ELF-1 (cell line): ENCODE data around the gene SPSB1.

ENCODE experiments used
- DNase-seq: peaks from one replicate; pipeline ENCODE4 v3.0.0-alpha.2; 2016; ENCODE audit warnings: low read depth, low spot score

SPSB1 gene

DNA sequence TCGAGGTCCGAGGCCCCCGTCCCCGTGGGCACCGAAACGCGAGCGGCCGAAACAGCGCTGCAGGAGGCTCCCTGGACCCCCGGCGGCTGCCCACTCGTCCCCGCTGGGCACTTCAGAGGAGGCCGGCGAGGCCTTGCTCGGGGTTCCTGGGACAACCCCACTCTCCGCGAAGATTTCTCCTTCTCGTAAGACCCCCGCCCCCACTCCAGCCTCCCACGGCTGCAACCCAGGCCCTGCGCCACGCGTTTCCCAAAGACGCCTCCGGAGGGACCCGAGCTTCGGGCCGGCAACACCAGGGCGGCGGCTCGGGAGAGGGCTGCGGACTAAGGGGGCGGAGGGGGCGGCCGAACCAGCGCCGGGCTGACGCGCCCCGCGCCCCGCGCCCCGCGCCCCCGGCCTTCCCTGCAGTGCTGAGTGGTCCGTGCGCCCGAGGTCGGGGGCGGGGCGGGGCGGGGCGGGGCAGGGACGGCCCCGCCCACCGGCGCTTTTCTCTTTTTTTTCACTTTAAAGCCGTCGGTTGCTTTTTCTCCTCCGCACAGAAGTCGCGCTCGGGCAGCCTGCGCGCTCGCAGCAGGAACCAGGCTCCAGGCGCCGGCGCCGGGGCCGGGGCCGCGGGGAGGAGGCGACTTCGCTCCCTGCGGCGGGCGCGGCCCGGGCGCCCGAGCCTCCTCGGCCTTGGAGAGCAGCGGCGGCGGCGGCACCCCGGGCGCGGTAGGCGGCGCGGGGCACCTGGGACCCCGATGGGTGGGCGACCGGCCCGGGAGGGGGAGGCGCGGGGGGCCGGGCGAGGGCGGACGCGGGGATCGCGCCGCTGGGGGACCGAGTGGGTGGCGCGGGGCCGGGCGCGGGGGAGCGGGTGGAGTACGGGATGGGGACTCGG is at the start of gene SPSB1:
SPSB1 (plus strand) TSS at position 534 of the 880 bp plus-strand sequence. CDS start 62,998 bp downstream, outside the sequence.
- DNase-seq = peak; percentile 88

DNA sequence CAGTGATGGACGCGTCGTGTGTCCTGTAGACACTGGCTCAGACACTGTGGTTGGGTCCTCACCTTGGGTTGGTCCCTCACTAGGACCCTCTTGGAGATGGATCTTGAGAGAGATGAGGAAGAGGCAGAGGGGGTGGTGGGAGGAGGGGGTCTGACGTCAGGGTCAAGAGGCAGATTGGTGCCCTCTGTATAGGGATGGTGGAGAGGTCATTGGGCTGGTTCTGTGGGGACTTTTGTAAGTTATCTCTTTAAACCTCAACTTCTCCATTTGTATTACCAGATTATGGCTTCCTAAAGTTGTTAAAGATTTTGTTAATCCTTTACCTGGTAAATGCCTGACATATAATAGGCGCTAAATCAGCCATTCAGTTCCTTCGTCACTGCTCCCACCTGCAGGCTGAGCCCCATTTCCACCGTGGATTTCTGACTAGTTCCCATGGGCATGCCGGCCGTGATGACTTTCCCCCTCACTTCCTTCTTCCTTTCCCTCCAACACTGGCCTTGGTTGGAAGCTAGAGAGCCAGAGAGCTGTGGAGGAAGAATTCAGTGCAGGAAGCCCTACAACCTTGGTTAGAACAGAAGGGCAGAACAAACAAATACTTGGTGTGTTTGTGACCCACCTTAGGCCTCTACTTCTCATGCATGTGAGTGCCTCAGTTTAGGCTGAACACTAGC is 49.5 kb upstream of the SPSB1 start:
- DNase-seq = no peak

DNA sequence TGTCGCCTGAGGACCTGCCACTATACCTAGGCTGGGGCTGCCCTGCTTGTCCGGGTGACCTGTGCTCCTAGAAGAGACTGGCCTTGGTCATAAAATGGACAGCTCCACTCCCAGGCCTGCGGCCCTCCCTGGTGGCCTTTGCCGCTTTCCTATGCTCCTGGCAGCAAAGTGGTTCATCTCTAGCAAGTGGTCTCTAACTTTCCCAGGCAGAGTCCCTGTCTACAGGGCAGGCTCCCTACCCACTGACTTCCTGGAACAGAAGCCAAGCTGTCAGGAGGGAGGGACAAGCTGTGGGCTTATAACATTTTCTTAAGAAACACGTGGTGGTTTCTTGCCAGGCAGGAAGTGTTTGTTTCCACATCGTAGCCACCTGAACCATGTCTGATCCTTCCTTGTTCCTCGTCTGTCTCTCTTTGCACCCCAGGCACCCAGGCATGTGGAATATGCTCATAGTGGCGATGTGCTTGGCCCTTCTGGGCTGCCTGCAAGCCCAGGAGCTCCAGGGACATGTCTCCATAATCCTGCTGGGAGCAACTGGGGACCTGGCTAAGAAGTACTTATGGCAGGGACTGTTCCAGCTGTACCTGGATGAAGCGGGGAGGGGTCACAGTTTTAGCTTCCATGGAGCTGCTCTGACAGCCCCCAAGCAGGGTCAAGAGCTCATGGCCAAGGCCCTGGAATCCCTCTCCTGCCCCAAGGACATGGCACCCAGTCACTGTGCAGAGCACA is 48.0 kb upstream of the SPSB1 start:
- no peak for DNase-seq

DNA sequence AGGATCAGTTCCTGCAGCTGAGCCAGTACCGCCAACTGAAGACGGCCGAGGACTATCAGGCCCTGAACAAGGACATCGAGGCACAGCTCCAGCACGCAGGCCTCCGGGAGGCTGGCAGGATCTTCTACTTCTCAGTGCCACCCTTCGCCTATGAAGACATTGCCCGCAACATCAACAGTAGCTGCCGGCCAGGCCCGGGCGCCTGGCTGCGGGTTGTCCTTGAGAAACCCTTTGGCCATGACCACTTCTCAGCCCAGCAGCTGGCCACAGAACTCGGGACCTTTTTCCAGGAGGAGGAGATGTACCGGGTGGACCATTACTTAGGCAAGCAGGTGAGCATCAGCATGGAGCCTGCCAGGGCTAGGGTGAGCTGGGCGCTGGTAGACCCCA is 47.5 kb upstream of the SPSB1 start:
- DNase-seq = no peak

DNA sequence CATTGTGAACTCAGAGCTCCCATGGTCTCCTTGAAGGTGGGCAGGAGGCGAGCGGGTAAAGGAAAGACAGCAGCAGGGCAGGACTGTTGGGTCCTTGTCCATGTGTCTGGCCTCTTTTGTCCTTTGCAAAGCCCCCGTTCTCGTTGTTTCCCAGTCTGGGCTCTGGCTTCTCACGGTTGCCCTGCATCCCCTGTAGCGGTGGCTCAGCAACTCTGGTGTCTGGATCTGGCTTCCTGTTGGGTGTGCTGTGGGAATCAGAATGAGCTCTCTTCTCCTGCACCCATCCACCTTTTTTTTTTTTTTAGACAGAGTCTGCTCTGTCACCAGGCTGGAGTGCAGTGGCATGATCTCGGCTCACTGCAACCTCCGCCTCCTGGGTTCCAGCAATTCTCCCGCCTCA is 47.0 kb upstream of the SPSB1 start:
- no peak for DNase-seq

DNA sequence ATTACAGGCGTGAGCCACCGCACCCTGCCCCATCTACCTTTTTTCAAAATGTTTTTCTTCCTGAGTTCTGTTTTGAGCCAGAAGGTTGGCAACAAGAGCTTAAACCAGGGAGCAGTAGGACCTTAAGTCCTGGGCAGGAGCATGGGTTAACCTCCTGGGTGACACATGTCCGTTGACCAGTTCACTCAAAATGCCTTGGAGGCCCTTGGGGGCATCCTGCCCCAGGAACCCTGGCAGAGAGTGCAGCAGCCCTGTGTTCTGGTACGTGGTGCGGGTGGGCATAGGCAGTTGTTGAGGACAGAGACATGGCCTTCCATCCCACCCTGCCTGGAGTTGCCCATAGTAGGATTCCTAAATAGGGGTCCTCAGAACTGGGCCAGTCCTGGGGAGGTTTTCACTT is 46.5 kb upstream of the SPSB1 start:
- no peak for DNase-seq

DNA sequence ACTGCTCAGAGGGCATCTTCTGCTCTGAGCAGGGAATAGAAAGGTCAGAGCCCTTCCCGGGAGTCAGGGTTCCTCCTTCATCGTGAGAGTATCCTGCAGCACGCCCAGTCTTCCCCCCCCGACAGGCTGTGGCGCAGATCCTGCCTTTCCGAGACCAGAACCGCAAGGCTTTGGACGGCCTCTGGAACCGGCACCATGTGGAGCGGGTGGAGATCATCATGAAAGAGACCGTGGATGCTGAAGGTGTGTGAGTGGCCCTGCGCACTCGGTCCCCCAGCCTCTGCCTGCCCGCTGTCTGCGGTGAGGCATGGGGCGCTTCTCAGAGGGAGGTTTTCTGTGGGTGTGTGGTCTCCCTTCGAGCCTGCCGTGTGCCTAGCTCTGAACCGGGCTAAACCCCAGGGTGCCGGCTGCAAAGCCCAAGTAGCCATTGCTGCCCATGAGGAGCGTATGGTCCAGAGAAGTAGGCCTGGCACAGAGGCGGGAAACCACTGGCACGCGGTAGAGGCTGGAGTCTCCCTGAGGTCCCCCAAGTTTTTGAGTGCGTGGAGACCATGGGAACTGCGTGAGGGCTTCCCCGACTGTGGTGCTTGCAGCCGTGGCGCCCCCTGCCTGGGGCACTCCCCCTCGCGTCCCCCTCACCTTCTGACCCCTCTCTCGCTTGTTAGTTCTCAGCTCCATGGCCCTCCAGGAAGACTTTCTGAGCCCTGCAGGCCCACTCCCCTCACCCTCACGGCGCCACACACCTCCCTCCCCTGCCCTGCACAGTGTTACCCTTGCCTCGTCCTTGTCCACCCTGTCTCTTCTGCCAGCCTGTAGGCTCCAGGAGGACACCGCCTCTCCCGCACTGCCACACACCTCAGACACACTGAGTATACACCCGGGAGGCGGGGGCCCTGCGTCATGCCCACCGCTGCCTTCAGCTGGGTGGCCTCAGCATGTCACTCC is 45.6 kb upstream of the SPSB1 start:
- no peak for DNase-seq

DNA sequence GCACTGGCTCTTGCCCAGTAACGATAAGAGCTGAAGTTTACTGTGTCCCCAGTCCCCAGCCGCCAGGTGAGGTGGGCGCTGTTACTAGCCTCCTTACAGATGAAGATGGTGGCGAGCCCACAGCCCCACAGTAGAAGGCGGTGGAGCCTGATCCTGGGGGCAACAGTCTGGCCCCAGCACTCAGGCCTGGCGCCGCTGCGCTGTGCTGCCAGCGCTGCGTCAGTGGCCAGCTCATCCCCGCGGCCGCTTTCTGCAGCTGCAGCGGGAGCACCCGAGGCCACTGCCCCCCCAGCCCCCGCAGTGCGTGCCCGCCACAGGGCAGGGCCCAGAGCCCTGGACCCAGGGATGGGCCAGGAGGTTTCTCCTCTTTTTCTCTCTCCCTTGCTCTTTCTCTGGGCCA is 44.8 kb upstream of the SPSB1 start:
- no peak for DNase-seq

DNA sequence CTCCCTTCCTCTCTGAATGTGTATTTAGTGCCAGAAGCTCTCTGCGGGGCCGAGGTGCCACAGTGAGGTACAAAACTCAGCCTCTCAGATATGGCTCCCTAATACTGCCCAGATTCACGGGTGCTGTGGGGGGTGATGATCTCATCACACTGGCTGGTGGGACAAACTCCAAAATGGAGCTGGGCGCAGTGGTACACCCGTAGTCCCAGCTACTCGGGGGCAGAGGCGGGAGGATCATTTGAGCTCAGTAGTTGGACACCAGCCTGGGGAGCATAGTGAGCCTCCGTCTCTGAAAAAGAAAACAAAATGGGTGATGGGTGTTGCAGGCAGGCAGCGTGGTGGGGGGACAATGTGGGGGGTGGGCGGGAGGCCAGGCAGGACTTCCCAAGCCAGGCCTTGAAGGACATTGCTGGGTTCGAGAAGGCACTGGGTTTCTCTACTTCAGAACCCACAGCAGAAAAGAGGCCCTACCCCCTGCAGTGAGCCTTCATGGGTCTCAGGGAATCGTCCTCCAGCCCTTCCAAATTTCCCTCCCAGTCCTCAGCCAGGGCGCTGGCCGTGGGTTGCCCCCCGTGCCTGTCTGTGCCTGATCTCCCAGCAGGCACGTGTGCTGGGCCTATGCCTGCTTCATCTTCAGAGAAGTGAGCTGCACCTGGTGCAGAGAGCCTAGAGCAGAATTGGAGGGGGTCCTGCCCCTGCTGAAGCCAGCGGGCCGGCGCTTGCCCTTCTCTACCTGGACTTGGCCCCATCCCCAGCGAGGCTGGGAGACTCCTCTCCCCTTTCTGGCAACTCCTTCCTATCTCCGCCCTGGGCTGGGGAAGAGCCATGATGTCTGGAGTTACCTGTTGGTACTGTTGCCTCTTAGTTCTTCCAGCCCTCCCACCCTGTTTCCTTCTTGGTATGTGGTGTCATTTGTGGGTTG is 44.1 kb upstream of the SPSB1 start:
- DNase-seq = no peak

DNA sequence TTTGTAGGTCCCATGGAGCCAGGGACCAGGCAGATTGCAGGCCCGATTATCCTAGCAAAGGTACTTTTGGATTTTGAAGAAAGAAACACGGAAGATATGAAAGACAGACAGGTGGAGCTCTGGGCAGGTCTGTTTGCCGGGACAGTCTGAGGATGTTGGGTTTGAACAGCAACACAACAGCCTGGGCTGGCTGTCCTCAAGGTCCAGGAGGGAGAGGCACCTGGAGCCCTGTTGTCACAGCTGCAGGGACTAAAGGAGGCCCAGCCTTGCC is 43.5 kb upstream of the SPSB1 start:
- DNase-seq = no peak

DNA sequence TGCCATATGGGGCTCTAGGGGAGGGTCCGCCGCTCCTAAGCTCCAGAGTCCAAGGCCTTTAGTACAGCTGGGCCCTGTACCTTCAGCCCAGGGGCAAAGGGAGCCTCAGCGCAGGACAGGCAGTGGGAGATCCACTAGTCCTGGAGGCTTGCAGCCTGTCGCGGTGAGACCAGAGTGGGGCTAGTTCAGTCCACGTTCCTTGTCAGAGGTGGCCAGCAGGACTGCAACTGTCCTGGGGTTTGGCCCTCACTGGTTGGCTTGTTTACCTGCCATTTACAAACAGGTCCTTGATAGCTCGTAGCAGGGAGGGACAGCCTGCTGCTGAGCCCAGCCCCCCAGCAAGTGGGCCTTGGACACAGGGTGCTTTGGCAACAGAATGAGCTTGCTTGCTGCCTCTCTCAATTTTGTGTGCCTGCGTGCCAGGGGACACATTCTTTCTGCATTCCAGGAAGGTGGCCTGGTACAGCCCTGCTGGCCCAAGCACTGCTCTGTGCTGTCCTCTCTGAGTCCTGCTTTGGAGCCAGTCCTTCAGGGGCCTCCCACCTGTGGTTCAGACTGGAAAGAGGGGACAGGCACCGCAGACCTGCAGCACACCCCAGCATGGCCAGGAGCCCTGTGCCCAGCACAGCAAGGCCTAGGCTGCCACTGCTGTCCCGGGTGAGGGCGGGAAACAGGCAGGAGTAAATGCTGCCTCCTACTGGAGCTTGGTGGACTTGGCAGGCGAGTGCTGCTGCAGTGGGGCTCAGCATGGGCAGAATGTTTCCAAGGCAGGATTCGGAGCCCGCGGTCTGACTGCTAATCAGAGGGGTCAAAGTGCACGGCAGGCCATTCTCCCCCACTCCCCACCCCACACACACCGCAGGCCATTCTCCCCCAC is 42.9 kb upstream of the SPSB1 start:
- peak; percentile 87 for DNase-seq

GRCh38 chr1:9250411-9251381 is 42.0 kb upstream of the SPSB1 start:
- no peak for DNase-seq

- no peak for DNase-seq
Measured at GRCh38 chr1:9251501-9251900, 41.2 kb upstream of the SPSB1 start.

GRCh38 chr1:9253004-9253403 is 39.7 kb upstream of the SPSB1 start:
- DNase-seq = no peak

- DNase-seq = no peak
Measured at GRCh38 chr1:9253453-9254105, 39.1 kb upstream of the SPSB1 start.

DNA sequence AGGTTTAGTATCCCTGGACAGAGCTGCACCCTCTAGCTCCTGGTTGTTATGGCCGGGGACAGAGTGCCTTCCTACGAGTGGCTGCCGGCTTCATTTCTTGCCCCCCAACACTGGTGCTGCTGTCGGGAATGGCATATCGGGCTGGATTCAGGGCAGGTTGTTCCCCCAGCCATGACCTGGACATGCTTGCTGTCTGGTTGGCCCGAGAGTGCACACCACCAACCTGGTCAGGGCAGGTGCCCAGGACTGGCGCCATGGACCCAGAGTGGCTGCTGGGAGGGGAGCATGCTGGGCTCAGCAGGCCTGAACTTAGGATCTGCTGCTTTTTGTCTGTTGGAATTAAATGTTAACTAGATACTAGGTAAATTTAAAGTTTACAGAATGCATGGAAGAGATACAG is 36.4 kb upstream of the SPSB1 start:
- DNase-seq = no peak

DNA sequence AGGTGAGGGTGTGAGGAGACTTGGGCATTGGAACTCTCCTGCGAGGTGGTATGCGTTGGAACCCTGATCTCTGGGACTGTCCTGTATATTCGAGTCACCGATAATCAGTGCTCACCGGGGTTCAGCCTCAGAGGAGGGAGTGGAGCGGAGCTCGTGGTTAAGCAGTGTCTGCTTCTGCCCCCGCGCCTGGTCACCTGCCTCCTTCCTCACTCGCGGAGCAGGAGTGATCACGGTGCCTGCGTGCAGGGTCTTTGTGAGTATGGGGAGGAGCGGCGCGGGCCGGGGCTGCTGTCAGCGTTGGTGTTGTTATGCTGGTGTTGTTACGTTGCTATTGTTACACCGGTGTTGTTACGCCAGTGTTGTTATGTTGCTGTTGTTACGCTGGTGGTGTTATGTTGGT is 34.8 kb upstream of the SPSB1 start:
- DNase-seq = no peak

GRCh38 chr1:9258629-9259028 is 34.1 kb upstream of the SPSB1 start:
- no peak for DNase-seq
